Esophagus squamous epithelium (tissue), 4 donors: ENCODE results near the gene PTPRM.

Experiments used
- POLR2A ChIP-seq, 4 donors: fragments of 450-650 bp; IDR thresholded peaks; one replicate each; pipeline ENCODE4 v1.6.1; 2017; ENCODE audit warnings: antibody characterized with exemption in 4 of 4, mild to moderate bottlenecking in 4 of 4, moderate library complexity in 3 of 4
- TF ChIP-seq, protein P1 (sequence below), 6 experiments: fragments of 450-650 bp in 4 of 6; fragments of 200-600 bp in 2 of 6; sonication (generic) in 2 of 6; IDR thresholded peaks; one replicate each; pipeline ENCODE4 v1.5.1; 2016 to 2019; ENCODE audit warnings: antibody characterized with exemption in 6 of 6, mild to moderate bottlenecking in 4 of 6, moderate library complexity in 4 of 6

- TF ChIP-seq, protein P1, sequence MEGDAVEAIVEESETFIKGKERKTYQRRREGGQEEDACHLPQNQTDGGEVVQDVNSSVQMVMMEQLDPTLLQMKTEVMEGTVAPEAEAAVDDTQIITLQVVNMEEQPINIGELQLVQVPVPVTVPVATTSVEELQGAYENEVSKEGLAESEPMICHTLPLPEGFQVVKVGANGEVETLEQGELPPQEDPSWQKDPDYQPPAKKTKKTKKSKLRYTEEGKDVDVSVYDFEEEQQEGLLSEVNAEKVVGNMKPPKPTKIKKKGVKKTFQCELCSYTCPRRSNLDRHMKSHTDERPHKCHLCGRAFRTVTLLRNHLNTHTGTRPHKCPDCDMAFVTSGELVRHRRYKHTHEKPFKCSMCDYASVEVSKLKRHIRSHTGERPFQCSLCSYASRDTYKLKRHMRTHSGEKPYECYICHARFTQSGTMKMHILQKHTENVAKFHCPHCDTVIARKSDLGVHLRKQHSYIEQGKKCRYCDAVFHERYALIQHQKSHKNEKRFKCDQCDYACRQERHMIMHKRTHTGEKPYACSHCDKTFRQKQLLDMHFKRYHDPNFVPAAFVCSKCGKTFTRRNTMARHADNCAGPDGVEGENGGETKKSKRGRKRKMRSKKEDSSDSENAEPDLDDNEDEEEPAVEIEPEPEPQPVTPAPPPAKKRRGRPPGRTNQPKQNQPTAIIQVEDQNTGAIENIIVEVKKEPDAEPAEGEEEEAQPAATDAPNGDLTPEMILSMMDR (IDR thresholded peaks at IDR 0.05) = no peak
- TF ChIP-seq POLR2A (IDR thresholded peaks at IDR 0.05) = no peak
Measured at GRCh38 chr18:8329186-8329771, 762.2 kb downstream of the PTPRM start.
